T follicular helper cell (primary cell): Measurements from ENCODE around the gene SIAE.
A peak's percentile ranks its signal among the peaks of the same experiment; 100 is the strongest.

Experiments used
- DNase-seq: peaks from one replicate; pipeline ENCODE4 v3.0.0-alpha.2; 2020; ENCODE audit warnings: low read depth
- total RNA-seq, 2 experiments: gene quantifications; one replicate each; lab custom pipeline; 2026; lab: John Stamatoyannopoulos, UW

Gene SIAE
- 1.4 to 2.6 reads per million in 2 experiments for total RNA-seq

GRCh38 chr11:124673333-124674167 lies at the start of gene SIAE, which contains the start of gene SPA17:
SIAE (minus strand) TSS chr11:124673739; CDS start chr11:124673708, 31 bp downstream.
SPA17 (plus strand) TSS chr11:124673904; CDS start chr11:124675265, 1,361 bp downstream.
- DNase-seq = peak; percentile 73

- no peak for DNase-seq
These were observed 48.6 kb upstream of the SIAE start for GRCh38 chr11:124722176-124722575.

- DNase-seq = no peak
These were observed 46.0 kb upstream of the SIAE start for GRCh38 chr11:124719534-124719933.

- DNase-seq = no peak
These were observed 45.3 kb upstream of the SIAE start for GRCh38 chr11:124718801-124719200.

GRCh38 chr11:124717786-124718651 lies 44.5 kb upstream of the SIAE start:
- peak; percentile 8 for DNase-seq

- DNase-seq = no peak
These were observed 43.9 kb upstream of the SIAE start for GRCh38 chr11:124717421-124717785.

GRCh38 chr11:124716591-124716990 lies 43.1 kb upstream of the SIAE start:
- no peak for DNase-seq

GRCh38 chr11:124712392-124712791 lies 38.9 kb upstream of the SIAE start:
- DNase-seq = no peak

GRCh38 chr11:124707829-124708228 lies 34.3 kb upstream of the SIAE start:
- DNase-seq = no peak

GRCh38 chr11:124700028-124700427 lies 26.5 kb upstream of the SIAE start:
- DNase-seq = no peak

GRCh38 chr11:124699547-124699946 lies 26.0 kb upstream of the SIAE start:
- no peak for DNase-seq

GRCh38 chr11:124693142-124693541 lies 19.6 kb upstream of the SIAE start:
- DNase-seq = no peak

GRCh38 chr11:124682443-124682842 lies 8.9 kb upstream of the SIAE start:
- DNase-seq = no peak

- no peak for DNase-seq
These were observed 7.9 kb upstream of the SIAE start for GRCh38 chr11:124681421-124681820.

- DNase-seq = no peak
These were observed 4.9 kb upstream of the SIAE start for GRCh38 chr11:124678416-124678815.

- no peak for DNase-seq
These were observed 2.8 kb upstream of the SIAE start for GRCh38 chr11:124676386-124676785.

- DNase-seq = no peak
These were observed 1.0 kb upstream of the SIAE start for GRCh38 chr11:124674571-124674970.

- DNase-seq = no peak
These were observed 604 bp upstream of the SIAE start for GRCh38 chr11:124674168-124674517.

- DNase-seq = no peak
These were observed 863 bp downstream of the SIAE start for GRCh38 chr11:124672536-124673215.

GRCh38 chr11:124670732-124671131 lies 2.8 kb downstream of the SIAE start:
- DNase-seq = peak; percentile 16

- peak; percentile 33 for DNase-seq
These were observed 4.3 kb downstream of the SIAE start for GRCh38 chr11:124669193-124669592.

GRCh38 chr11:124667601-124668000 lies 5.9 kb downstream of the SIAE start:
- no peak for DNase-seq
